K562 (cell line): ENCODE measurements around the gene JADE3. TPM values are rescaled to one million over a fixed set of nuclear protein-coding genes. Genes with fewer than 3 reads are reported as not detected.

Experiments
- ATAC-seq: fragments of 200-7000 bp; cut with Tn5 transposase; 3 replicates; pipeline ENCODE4 v1.9.1; 2020; ENCODE audit warnings: moderate library complexity
- BruUV-seq: library from RNA; stranded (reverse); fragments of 400-500 nt; replicated peaks from 2 replicates; lab custom pipeline; 2021; lab: Mats Ljungman, UMichigan
- CTCF ChIA-PET: fragments of 300-600 bp; formaldehyde crosslinking; extraction: SDS; loops from one replicate; lab custom pipeline; 2021; ENCODE audit warnings: low intra/inter-chr PET ratio; lab: Yijun Ruan, JAX
- POLR2A ChIA-PET: fragments of 300-600, 350-650 bp; sonication (Branson Sonifier 250); formaldehyde crosslinking; extraction: SDS; loops from one replicate; lab custom pipeline; 2021; ENCODE audit warnings: antibody characterized with exemption, inconsistent platforms; lab: Yijun Ruan, JAX
- DNase-seq, 4 experiments: peaks; one replicate each; pipeline versions ENCODE4 v3.0.0 to v3.0.0-alpha.2; 2011 to 2018; ENCODE audit warnings: low spot score in 3 of 4, mixed read lengths in 3 of 4; ENCODE audit errors: extremely low read depth in 1 of 4
- FAIRE-seq: peaks from 2 replicates; lab custom pipeline; 2011; peaks lifted over from hg19 to GRCh38; lab: Jason Lieb, UNC
- H2AFZ ChIP-seq: 2 replicates; pipeline ENCODE4 v1.6.0; 2011; ENCODE audit warnings: low read depth, low read length, control low read depth, inconsistent platforms
- H3K27ac ChIP-seq: fragments of 200-600 bp; 3 replicates; pipeline ENCODE4 v1.8.0; 2011; ENCODE audit warnings: low read depth, mild to moderate bottlenecking, control low read depth, inconsistent platforms, low read length, moderate library complexity, mixed read lengths; ENCODE audit errors: extremely low read depth
- H3K27me3 ChIP-seq, 2 experiments: fragments of 300-600 bp in 1 of 2; 2 replicates in 1 of 2; 3 replicates in 1 of 2; pipeline versions ENCODE4 v1.6.0 to v1.8.0; 2011; ENCODE audit warnings: inconsistent platforms in 2 of 2, low read length in 2 of 2, mild to moderate bottlenecking in 1 of 2, mixed read lengths in 1 of 2, moderate library complexity in 1 of 2; ENCODE audit not compliant: control insufficient read depth in 2 of 2, insufficient read depth in 2 of 2
- H3K36me3 ChIP-seq: fragments of 300-600 bp; 3 replicates; pipeline ENCODE4 v1.8.0; 2011; ENCODE audit warnings: mild to moderate bottlenecking, low read length, inconsistent platforms; ENCODE audit not compliant: control insufficient read depth, insufficient read depth
- H3K4me1 ChIP-seq, 2 experiments: fragments of 200-600 bp in 1 of 2; replicated peaks in 1 of 2; 2 replicates in 1 of 2; 3 replicates in 1 of 2; pipeline versions ENCODE4 v1.5.1 to v1.8.0; 2011; ENCODE audit warnings: inconsistent platforms in 2 of 2, low read length in 2 of 2, mild to moderate bottlenecking in 1 of 2, mixed read lengths in 1 of 2, moderate library complexity in 1 of 2; ENCODE audit not compliant: control insufficient read depth in 2 of 2, insufficient read depth in 2 of 2
- H3K4me2 ChIP-seq: 2 replicates; pipeline ENCODE4 v1.6.1; 2011; ENCODE audit warnings: low read length, control low read depth, inconsistent platforms, mixed read lengths; ENCODE audit not compliant: insufficient read depth
- H3K4me3 ChIP-seq: fragments of 200-600 bp; sonication (generic), shearing (Covaris generic); 2 replicates; pipeline ENCODE4 v1.5.1; 2016; ENCODE audit warnings: control low read depth, inconsistent platforms
- H3K79me2 ChIP-seq: fragments of 200-600 bp; 3 replicates; pipeline ENCODE4 v1.8.0; 2011; ENCODE audit warnings: low read length, inconsistent platforms; ENCODE audit not compliant: control insufficient read depth, insufficient read depth
- H3K9ac ChIP-seq, 2 experiments: 2 replicates each; pipeline versions ENCODE4 v1.6.0 to v1.6.1; 2011; ENCODE audit warnings: low read depth in 2 of 2, low read length in 2 of 2, control low read depth in 1 of 2, inconsistent platforms in 1 of 2, mild to moderate bottlenecking in 1 of 2, mixed read lengths in 1 of 2; ENCODE audit not compliant: insufficient read depth in 1 of 2
- H3K9me1 ChIP-seq: one replicate; pipeline ENCODE4 v1.6.0; 2011; ENCODE audit warnings: inconsistent platforms, mild to moderate bottlenecking, low read length, moderate library complexity; ENCODE audit not compliant: control insufficient read depth, insufficient read depth
- H3K9me3 ChIP-seq: replicated peaks from 2 replicates; pipeline ENCODE4 v1.5.1; 2011; ENCODE audit warnings: low read depth, low read length, inconsistent platforms; ENCODE audit not compliant: control insufficient read depth, insufficient read depth
- H4K20me1 ChIP-seq: replicated peaks from 2 replicates; pipeline ENCODE4 v1.6.1; 2011; ENCODE audit warnings: low read length, inconsistent platforms, mixed read lengths; ENCODE audit not compliant: control insufficient read depth, insufficient read depth
- CTBP1 ChIP-seq: fragments of 450-650 bp; IDR thresholded peaks from 2 replicates; pipeline ENCODE4 v1.6.1; 2016; ENCODE audit warnings: borderline replicate concordance
- EP400 ChIP-seq: fragments of 450-650 bp; IDR thresholded peaks from 2 replicates; pipeline ENCODE4 v1.6.1; 2017; ENCODE audit warnings: antibody characterized with exemption, mild to moderate bottlenecking, moderate library complexity
- MED1 ChIP-seq: sonication (generic); formaldehyde crosslinking; IDR thresholded peaks from 2 replicates; pipeline ENCODE4 v1.8.1; 2023; ENCODE audit warnings: missing genetic modification reagents, borderline replicate concordance
- PYGO2 ChIP-seq: fragments of 450-650 bp; IDR thresholded peaks from 2 replicates; pipeline ENCODE4 v1.6.1; 2016; ENCODE audit warnings: mild to moderate bottlenecking, missing genetic modification characterization, moderate library complexity, missing compliant biosample characterization
- RUNX1 ChIP-seq: sonication (generic); IDR thresholded peaks from 2 replicates; pipeline ENCODE4 v1.6.1; 2016; ENCODE audit warnings: antibody characterized with exemption, low read depth
- SRSF9 ChIP-seq: fragments of 200-400 bp; formaldehyde crosslinking; IDR thresholded peaks from 2 replicates; pipeline ENCODE4 v1.6.1; 2017; ENCODE audit warnings: low read depth, low read length, borderline replicate concordance
- TCFL5 ChIP-seq: fragments of 250-450 bp; sonication (Bioruptor Pico); conservative IDR thresholded peaks from 2 replicates; pipeline ENCODE4 v1.6.1; 2021; ENCODE audit warnings: mild to moderate bottlenecking, moderate library complexity, matching md5 sums
- XRCC3 ChIP-seq: fragments of 450-650 bp; IDR thresholded peaks from 2 replicates; pipeline ENCODE4 v1.6.1; 2017; ENCODE audit warnings: mild to moderate bottlenecking, moderate library complexity
- ZNF184 ChIP-seq: sonication (generic); formaldehyde crosslinking; IDR thresholded peaks from 2 replicates; pipeline ENCODE4 v1.5.0; 2020; ENCODE audit warnings: missing genetic modification reagents
- ZNF239 ChIP-seq: fragments of 250-450 bp; sonication (Bioruptor Pico); IDR thresholded peaks from 2 replicates; pipeline ENCODE4 v1.4.0; 2020; ENCODE audit warnings: mild to moderate bottlenecking
- WGBS: fragments of 100-300 bp; shearing (Covaris generic); methylation state at CpG from one replicate; pipeline ENCODE4 v1.1.6; 2016; ENCODE audit warnings: low coverage, mixed read lengths; ENCODE audit not compliant: insufficient coverage; ENCODE audit errors: missing lambda C conversion rate; 5-methylcytosine and 5-hydroxymethylcytosine counted together
- in situ Hi-C: fragments of 300-500 bp; cut with MboI; formaldehyde crosslinking; loops from 4 replicates; pipeline ENCODE4 v1.15.0; 2018; ENCODE audit warnings: inconsistent platforms, mixed read lengths
- intact Hi-C: fragments of 100-400 bp; cut with micrococcal nuclease; formaldehyde crosslinking; loops from 2 replicates; pipeline ENCODE4 v1.14.2; 2022
- polyA plus RNA-seq, 8 experiments: library from polyadenylated mRNA; depleted of rRNA in 4 of 8; stranded (reverse) in 5 of 8; unstranded in 3 of 8; fragments of >200 nt; fragmentation: Nextera tagmentation in 2 of 8; fragmentation: Illumina TruSeq in 1 of 8; extraction: Ambion mirVana in 2 of 8; extraction: Trizol in 1 of 8; gene quantifications; 2 replicates each; pipeline versions ENCODE4 v1.2.1 to v1.2.3, GENCODE V29; 2011 to 2014; ENCODE audit warnings: inconsistent platforms in 1 of 8, missing spikeins in 1 of 8
- total RNA-seq, 7 experiments: library from RNA; depleted of rRNA in 6 of 7; stranded (reverse); fragments of >200 nt in 6 of 7; fragmentation: Illumina TruSeq in 2 of 7; extraction: Trizol in 2 of 7; gene quantifications; 2 replicates each; pipeline versions ENCODE4 v1.2.1 to v1.2.3, GENCODE V29; 2011 to 2021; ENCODE audit warnings: low replicate concordance in 1 of 7
- TF ChIP-seq, protein P1 (sequence below): fragments of 450-650 bp; formaldehyde crosslinking; IDR thresholded peaks from 2 replicates; pipeline ENCODE4 v1.4.0; 2020; ENCODE audit warnings: mild to moderate bottlenecking, moderate library complexity
- TF ChIP-seq, protein P2 (sequence below): fragments of 450-650 bp; IDR thresholded peaks from 2 replicates; pipeline ENCODE4 v1.6.1; 2018; ENCODE audit warnings: mild to moderate bottlenecking, low read depth; ENCODE audit not compliant: partially characterized antibody
- TF ChIP-seq, protein P3 (sequence below), 2 experiments: fragments of 450-650 bp; IDR thresholded peaks; 2 replicates each; pipeline ENCODE4 v1.6.1; 2016
- TF ChIP-seq, protein P4 (sequence below): fragments of 450-650 bp; conservative IDR thresholded peaks from 2 replicates; pipeline ENCODE4 v1.6.1; 2016; ENCODE audit warnings: missing genetic modification characterization, low read depth, mild to moderate bottlenecking, control low read depth, missing compliant biosample characterization

The JADE3 gene
- total and polyA plus RNA-seq, 9 of the 15 experiments (the other 6 are each of a cell fraction or from before 2014, with no cell fraction given) = 2.6 to 10.0 (median 7.0) TPM

DNA sequence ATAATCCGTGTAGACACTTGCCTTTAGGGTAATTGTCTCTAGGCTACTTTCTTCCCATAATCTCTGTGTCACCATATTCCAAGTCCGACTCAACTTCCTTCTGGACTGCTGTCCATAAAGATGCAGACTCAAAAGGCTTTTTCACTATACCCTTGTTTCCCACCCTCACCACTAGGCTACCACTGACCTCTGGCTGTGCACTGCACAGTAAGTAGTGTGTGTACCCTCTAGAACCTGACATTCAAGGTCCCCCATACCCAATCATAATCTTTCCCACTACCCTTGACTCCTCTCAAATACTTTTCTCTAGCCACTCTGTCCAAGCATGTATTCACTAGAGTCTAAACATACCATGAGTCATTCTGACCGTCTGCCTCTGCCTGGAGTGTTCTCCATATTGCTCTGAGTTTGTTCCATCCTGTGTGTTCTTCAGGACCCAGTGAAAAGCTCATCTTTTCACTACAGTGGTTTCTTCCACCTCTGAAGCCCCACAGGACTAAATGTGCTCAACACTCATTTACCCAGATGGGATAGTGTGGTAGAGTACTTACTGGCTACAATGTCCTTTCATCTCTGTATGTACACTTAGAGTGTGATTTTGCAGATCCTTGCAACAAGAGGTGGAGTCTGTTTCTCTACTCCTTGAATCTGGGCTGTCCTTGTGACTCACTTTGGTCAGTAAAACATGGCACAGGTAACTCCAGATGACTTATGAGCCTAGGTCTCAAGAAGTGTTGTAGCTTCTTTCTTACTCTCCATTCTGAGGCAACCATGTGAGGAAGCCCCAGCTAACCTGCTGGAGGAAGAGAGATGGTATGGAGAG is 17.4 kb downstream of the JADE3 start:
- Histone ChIP-seq H3K4me2 (no peak overlapping the region), H3K79me2 (no peaks in the 10 kb centered on the region), H3K4me3 (no peak overlapping the region), H4K20me1 (no peaks in the 10 kb centered on the region; the same call in 1 of the 2 replicates), H3K4me1 (no peaks in the 10 kb centered on the region), H3K9me3 (no peaks in the 10 kb centered on the region), H2AFZ (no peak overlapping the region), H3K9me1 (no peaks in the 10 kb centered on the region), H3K9ac (no peak overlapping the region), H3K27ac (no peak overlapping the region), H3K27me3 (no peaks in the 10 kb centered on the region), H3K36me3 (no peaks in the 10 kb centered on the region)
- POLR2A ChIA-PET = interaction anchor here (0.5 to 1.3 kb wide), 4 partner anchors 15 to 186 kb away, joined by 3 to 5 read pairs (median 3); no protein-coding TSS in a partner anchor
- DNase-seq (no peak), FAIRE-seq (no peak), ATAC-seq (no peak)
- intact Hi-C loops = no loop called here
- in situ Hi-C loops = no loop called here
- WGBS = 10% methylated on average over 3 of the region's 3 CpGs
- BruUV-seq = no TSS peak
- CTCF ChIA-PET = no interaction called here
- TF ChIP-seq, protein P1, sequence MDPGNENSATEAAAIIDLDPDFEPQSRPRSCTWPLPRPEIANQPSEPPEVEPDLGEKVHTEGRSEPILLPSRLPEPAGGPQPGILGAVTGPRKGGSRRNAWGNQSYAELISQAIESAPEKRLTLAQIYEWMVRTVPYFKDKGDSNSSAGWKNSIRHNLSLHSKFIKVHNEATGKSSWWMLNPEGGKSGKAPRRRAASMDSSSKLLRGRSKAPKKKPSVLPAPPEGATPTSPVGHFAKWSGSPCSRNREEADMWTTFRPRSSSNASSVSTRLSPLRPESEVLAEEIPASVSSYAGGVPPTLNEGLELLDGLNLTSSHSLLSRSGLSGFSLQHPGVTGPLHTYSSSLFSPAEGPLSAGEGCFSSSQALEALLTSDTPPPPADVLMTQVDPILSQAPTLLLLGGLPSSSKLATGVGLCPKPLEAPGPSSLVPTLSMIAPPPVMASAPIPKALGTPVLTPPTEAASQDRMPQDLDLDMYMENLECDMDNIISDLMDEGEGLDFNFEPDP (CRISPR knock-in tag) = no peak
- TF ChIP-seq, protein P2, sequence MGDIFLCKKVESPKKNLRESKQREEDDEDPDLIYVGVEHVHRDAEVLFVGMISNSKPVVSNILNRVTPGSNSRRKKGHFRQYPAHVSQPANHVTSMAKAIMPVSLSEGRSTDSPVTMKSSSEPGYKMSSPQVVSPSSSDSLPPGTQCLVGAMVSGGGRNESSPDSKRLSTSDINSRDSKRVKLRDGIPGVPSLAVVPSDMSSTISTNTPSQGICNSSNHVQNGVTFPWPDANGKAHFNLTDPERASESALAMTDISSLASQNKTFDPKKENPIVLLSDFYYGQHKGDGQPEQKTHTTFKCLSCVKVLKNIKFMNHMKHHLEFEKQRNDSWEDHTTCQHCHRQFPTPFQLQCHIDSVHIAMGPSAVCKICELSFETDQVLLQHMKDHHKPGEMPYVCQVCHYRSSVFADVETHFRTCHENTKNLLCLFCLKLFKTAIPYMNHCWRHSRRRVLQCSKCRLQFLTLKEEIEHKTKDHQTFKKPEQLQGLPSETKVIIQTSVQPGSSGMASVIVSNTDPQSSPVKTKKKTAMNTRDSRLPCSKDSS = no peak
- no peak for TF ChIP-seq EP400
- no peak for TF ChIP-seq MED1 (CRISPR knock-in tag)
- no peak for TF ChIP-seq TCFL5 (CRISPR knock-in tag)
- TF ChIP-seq XRCC3 = no peak
- no peak for TF ChIP-seq ZNF184 (CRISPR knock-in tag)
- TF ChIP-seq, protein P3, sequence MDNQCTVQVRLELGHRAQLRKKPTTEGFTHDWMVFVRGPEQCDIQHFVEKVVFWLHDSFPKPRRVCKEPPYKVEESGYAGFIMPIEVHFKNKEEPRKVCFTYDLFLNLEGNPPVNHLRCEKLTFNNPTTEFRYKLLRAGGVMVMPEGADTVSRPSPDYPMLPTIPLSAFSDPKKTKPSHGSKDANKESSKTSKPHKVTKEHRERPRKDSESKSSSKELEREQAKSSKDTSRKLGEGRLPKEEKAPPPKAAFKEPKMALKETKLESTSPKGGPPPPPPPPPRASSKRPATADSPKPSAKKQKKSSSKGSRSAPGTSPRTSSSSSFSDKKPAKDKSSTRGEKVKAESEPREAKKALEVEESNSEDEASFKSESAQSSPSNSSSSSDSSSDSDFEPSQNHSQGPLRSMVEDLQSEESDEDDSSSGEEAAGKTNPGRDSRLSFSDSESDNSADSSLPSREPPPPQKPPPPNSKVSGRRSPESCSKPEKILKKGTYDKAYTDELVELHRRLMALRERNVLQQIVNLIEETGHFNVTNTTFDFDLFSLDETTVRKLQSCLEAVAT (IDR thresholded peaks at IDR 0.05) = no peak
- TF ChIP-seq, protein P4, sequence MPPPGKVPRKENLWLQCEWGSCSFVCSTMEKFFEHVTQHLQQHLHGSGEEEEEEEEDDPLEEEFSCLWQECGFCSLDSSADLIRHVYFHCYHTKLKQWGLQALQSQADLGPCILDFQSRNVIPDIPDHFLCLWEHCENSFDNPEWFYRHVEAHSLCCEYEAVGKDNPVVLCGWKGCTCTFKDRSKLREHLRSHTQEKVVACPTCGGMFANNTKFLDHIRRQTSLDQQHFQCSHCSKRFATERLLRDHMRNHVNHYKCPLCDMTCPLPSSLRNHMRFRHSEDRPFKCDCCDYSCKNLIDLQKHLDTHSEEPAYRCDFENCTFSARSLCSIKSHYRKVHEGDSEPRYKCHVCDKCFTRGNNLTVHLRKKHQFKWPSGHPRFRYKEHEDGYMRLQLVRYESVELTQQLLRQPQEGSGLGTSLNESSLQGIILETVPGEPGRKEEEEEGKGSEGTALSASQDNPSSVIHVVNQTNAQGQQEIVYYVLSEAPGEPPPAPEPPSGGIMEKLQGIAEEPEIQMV (tag) = no peak
- TF ChIP-seq ZNF239 (CRISPR knock-in tag) = no peak
- TF ChIP-seq SRSF9 = no peak
- TF ChIP-seq CTBP1 = no peak
- no peak for TF ChIP-seq RUNX1
- TF ChIP-seq PYGO2 (tag) = no peak
